HEK293T (cell line): ENCODE data around the gene CHRD.
"Not testable (repeated sequence)": the region's sequence is repeated elsewhere in the genome, so short reads cannot be mapped to it uniquely, and the experiment has no call there.

ENCODE experiments used
- CTCF ChIA-PET: fragments of 350-600 bp; formaldehyde crosslinking; extraction: SDS; loops from one replicate; lab custom pipeline; 2021; ENCODE audit warnings: antibody characterized with exemption, inconsistent platforms; lab: Yijun Ruan, JAX
- POLR2A ChIA-PET: fragments of 350-600 bp; formaldehyde crosslinking; extraction: SDS; loops from one replicate; lab custom pipeline; 2020; ENCODE audit warnings: antibody characterized with exemption, inconsistent platforms; lab: Yijun Ruan, JAX
- DNase-seq: peaks from one replicate; pipeline ENCODE4 v3.0.0; 2012; ENCODE audit warnings: mixed read lengths; ENCODE audit errors: extremely low spot score
- ARNT ChIP-seq: fragments of 450-650 bp; IDR thresholded peaks from 2 replicates; pipeline ENCODE4 v1.6.1; 2017; ENCODE audit warnings: mild to moderate bottlenecking
- BHLHE40 ChIP-seq: fragments of 450-650 bp; IDR thresholded peaks from 2 replicates; pipeline ENCODE4 v1.6.1; 2016; ENCODE audit warnings: mild to moderate bottlenecking, moderate library complexity, borderline replicate concordance
- CTBP1 ChIP-seq: fragments of 450-650 bp; IDR thresholded peaks from 2 replicates; pipeline ENCODE4 v1.6.1; 2016; ENCODE audit warnings: borderline replicate concordance
- ELF4 ChIP-seq: fragments of 450-650 bp; IDR thresholded peaks from 2 replicates; pipeline ENCODE4 v1.6.1; 2017; ENCODE audit warnings: antibody characterized with exemption
- FOXA1 ChIP-seq: fragments of 450-650 bp; IDR thresholded peaks from 2 replicates; pipeline ENCODE4 v1.6.1; 2016; ENCODE audit warnings: mild to moderate bottlenecking
- FOXK2 ChIP-seq: fragments of 450-650 bp; IDR thresholded peaks from 2 replicates; pipeline ENCODE4 v1.6.1; 2016; ENCODE audit warnings: mild to moderate bottlenecking
- FOXM1 ChIP-seq: fragments of 450-650 bp; IDR thresholded peaks from 2 replicates; pipeline ENCODE4 v1.6.1; 2017; ENCODE audit warnings: mild to moderate bottlenecking, borderline replicate concordance
- HDGF ChIP-seq: fragments of 450-650 bp; IDR thresholded peaks from 2 replicates; pipeline ENCODE4 v1.6.1; 2017; ENCODE audit warnings: antibody characterized with exemption, borderline replicate concordance
- L3MBTL2 ChIP-seq: fragments of 450-650 bp; conservative IDR thresholded peaks from 2 replicates; pipeline ENCODE4 v1.6.1; 2016; ENCODE audit warnings: mild to moderate bottlenecking
- LEF1 ChIP-seq: fragments of 450-650 bp; IDR thresholded peaks from 2 replicates; pipeline ENCODE4 v1.6.1; 2017; ENCODE audit warnings: mild to moderate bottlenecking, borderline replicate concordance
- NFRKB ChIP-seq: fragments of 450-650 bp; IDR thresholded peaks from 2 replicates; pipeline ENCODE4 v1.6.1; 2016; ENCODE audit warnings: mild to moderate bottlenecking, moderate library complexity
- PKNOX1 ChIP-seq: fragments of 450-650 bp; IDR thresholded peaks from 2 replicates; pipeline ENCODE4 v1.6.1; 2016
- SP1 ChIP-seq: fragments of 450-650 bp; IDR thresholded peaks from 2 replicates; pipeline ENCODE4 v1.6.1; 2017
- SUZ12 ChIP-seq: fragments of 450-650 bp; IDR thresholded peaks from 2 replicates; pipeline ENCODE4 v1.6.1; 2016; ENCODE audit warnings: mild to moderate bottlenecking
- TARDBP ChIP-seq: fragments of 450-650 bp; IDR thresholded peaks from 2 replicates; pipeline ENCODE4 v1.6.1; 2016
- ZNF384 ChIP-seq: fragments of 450-650 bp; IDR thresholded peaks from 2 replicates; pipeline ENCODE4 v1.6.1; 2016

CHRD gene

DNA sequence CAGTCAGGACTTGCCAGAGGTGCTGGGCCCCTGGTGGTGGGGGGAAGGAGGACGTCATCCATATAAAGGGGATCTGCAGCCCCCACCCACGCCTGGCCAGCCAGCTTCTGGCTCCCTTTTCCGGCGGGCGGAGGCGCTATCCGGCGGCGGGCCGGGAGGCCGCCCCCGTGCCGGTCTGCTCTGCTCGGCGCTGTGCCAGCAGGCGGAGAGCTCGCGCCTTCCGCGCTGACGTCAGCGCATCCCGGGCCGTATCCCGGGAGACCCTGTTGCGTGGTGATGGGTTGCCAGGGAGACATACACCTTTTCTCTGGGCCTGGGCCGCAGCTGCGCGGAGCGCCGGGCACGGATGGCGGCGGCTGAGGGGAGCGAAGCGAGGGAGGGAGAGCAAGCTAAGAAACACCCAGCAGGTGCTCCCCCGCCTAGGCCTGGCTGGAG, 41.3 kb upstream of the CHRD start:
- CTCF ChIA-PET = no interaction called here
- TF ChIP-seq ELF4 = no peak
- TF ChIP-seq L3MBTL2 = no peak
- TF ChIP-seq ARNT = no peak
- TF ChIP-seq PKNOX1 = no peak
- no peak for TF ChIP-seq FOXM1
- no peak for TF ChIP-seq ZNF384
- no peak for TF ChIP-seq LEF1
- POLR2A ChIA-PET = no interaction called here
- no peak for DNase-seq

DNA sequence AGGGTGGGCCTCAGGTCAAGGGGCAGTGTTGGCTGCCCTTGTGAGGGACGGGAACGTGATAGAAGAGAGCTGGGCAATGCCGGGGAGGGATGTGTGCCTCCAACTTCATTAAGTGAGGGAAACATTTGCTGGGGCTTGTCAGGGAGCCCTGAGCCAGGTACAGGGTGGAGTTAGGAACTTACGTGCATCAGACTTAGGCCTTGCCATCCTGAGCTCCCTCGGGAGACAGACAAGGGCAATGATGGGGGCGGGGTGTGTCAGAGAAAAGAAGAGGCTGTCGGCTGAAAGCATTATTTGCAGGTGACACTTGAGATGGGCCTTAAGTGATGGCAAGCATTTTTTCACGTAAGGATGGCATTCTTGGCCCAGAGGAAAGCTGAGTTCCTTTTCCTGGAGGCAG, 40.9 kb upstream of the CHRD start:
- ChIA-PET CTCF (interaction anchor here (0.6 kb wide), 1 partner anchor 204 kb away, joined by 8 read pairs; no protein-coding TSS in a partner anchor), POLR2A (interaction anchor here (0.7 kb wide), 1 partner anchor 36 kb away, joined by 3 read pairs; no protein-coding TSS in a partner anchor)

DNA sequence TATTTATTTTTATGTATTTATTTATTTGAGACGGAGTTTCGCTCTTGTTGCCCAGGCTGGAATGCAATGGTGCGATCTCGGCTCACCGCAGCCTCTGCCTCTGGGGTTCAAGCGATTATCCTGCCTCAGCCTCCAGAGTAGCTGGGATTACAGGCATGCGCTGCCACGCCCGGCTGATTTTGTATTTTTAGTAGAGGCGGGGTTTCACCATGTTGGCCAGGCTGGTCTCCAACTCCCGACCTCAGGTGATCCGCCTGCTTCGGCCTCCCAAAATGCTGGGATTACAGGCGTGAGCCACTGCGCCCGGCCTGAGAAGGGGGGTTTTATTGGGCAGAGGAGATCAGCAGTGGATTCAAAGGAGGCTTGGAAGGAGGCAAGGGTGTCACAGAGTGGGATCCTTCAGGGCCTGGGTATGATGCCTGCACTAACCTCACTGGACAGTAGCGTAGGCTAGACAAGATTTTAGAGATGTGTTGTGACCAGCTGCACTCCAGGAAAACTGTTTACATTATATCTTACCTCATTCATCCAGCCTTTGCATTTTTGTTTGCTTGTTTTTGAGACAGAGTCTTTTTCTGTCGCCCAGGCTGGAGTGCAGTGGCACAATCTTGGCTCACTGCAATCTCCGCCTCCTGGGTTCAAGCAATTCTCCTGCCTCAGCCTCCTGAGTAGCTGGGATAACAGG, 40.3 kb upstream of the CHRD start:
- not testable (repeated sequence) for DNase-seq
- ChIA-PET CTCF (interaction anchor here (0.6 kb wide), 1 partner anchor 203 kb away, joined by 8 read pairs; no protein-coding TSS in a partner anchor), POLR2A (interaction anchor here (0.7 kb wide), 1 partner anchor 37 kb away, joined by 3 read pairs; no protein-coding TSS in a partner anchor)

More for the DNA sequence above, 40.9 kb upstream of the CHRD start:
- TF ChIP-seq ELF4 = no peak
- TF ChIP-seq HDGF = no peak
- TF ChIP-seq ZNF384 = no peak
- no peak for TF ChIP-seq NFRKB
- TF ChIP-seq CTBP1 = no peak
- TF ChIP-seq PKNOX1 = no peak
- TF ChIP-seq SUZ12 = no peak
- no peak for TF ChIP-seq TARDBP
- no peak for DNase-seq

DNA sequence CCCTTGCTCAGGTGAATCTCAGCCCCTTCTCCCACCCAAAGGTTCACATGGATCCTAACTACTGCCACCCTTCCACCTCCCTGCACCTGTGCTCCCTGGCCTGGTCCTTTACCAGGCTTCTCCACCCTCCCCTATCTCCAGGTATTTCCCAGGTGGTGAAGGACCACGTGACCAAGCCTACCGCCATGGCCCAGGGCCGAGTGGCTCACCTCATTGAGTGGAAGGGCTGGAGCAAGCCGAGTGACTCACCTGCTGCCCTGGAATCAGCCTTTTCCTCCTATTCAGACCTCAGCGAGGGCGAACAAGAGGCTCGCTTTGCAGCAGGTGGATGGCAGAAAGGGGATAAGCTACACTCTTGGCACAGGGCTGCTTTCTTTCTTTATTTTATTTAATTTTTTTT, 37.9 kb upstream of the CHRD start:
- no peak for DNase-seq
- CTCF ChIA-PET = no interaction called here
- TF ChIP-seq SP1 = no peak
- no peak for TF ChIP-seq PKNOX1
- TF ChIP-seq TARDBP = no peak
- no peak for TF ChIP-seq ZNF384
- POLR2A ChIA-PET = no interaction called here

- POLR2A ChIA-PET = no interaction called here
- CTCF ChIA-PET = no interaction called here
- no peak for DNase-seq
- no peak for TF ChIP-seq FOXM1
- no peak for TF ChIP-seq L3MBTL2
- TF ChIP-seq FOXK2 = no peak
- TF ChIP-seq SP1 = no peak
- TF ChIP-seq NFRKB = no peak
- TF ChIP-seq FOXA1 = no peak
- no peak for TF ChIP-seq PKNOX1
- no peak for TF ChIP-seq LEF1
- TF ChIP-seq BHLHE40 = no peak
- no peak for TF ChIP-seq HDGF
Observed at GRCh38 chr3:184343200-184343876, 36.5 kb upstream of the CHRD start.

DNA sequence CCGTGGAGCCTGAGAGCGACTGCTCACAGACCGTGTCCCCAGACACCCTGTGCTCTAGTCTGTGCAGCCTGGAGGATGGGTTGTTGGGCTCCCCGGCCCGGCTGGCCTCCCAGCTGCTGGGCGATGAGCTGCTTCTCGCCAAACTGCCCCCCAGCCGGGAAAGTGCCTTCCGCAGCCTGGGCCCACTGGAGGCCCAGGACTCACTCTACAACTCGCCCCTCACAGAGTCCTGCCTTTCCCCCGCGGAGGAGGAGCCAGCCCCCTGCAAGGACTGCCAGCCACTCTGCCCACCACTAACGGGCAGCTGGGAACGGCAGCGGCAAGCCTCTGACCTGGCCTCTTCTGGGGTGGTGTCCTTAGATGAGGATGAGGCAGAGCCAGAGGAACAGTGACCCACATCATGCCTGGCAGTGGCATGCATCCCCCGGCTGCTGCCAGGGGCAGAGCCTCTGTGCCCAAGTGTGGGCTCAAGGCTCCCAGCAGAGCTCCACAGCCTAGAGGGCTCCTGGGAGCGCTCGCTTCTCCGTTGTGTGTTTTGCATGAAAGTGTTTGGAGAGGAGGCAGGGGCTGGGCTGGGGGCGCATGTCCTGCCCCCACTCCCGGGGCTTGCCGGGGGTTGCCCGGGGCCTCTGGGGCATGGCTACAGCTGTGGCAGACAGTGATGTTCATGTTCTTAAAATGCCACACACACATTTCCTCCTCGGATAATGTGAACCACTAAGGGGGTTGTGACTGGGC, 35.1 kb upstream of the CHRD start:
- CTCF ChIA-PET = interaction anchor here (0.5 to 1.0 kb wide), 3 partner anchors 17 to 74 kb away, joined by 3 to 5 read pairs (median 3); partner anchors contain the start of genes CLCN2 and POLR2H
- POLR2A ChIA-PET = no interaction called here
- TF ChIP-seq FOXA1 (no peak), LEF1 (no peak), FOXM1 (no peak), ELF4 (no peak), ZNF384 (no peak), NFRKB (no peak), BHLHE40 (no peak), TARDBP (no peak)
- no peak for DNase-seq
